Measurements from ENCODE around the gene SDSL. TPM values are rescaled to one million over a fixed set of nuclear protein-coding genes. Genes with fewer than 3 reads are reported as not detected.

Gene SDSL
- total RNA-seq, 4 donors from 2014 or later, result 0.48 to 3.1 (median 1.5) TPM; not detected in 1

GRCh38 chr12:113413488-113413939 is 8.7 kb upstream of the SDSL start:
- H3K27ac ChIP-seq, result no peak overlapping the region
- intact Hi-C loops (cut with DNase I), result no loop called here
- no peak overlapping the region for H3K4me3 ChIP-seq
- no peak for DNase-seq
- WGBS, 2 donors, result 61 to 62% methylated on average over 11 of the region's 11 CpGs
- peaks cover 0 to 32% (median 0%) of the 10 kb centered on the region in 4 donors for H3K27me3 ChIP-seq
- no peak for TF ChIP-seq CTCF (IDR thresholded peaks at IDR 0.05)
- no peak for TF ChIP-seq POLR2A (IDR thresholded peaks at IDR 0.05)
- no peaks in the 10 kb centered on the region for H3K36me3 ChIP-seq
- H3K4me1 ChIP-seq, result no peaks in the 10 kb centered on the region
- no peaks in the 10 kb centered on the region for H3K9me3 ChIP-seq

- H3K4me1 ChIP-seq, result no peaks in the 10 kb centered on the region
- no peak for DNase-seq
- peaks cover 0 to 28% (median 0%) of the 10 kb centered on the region in 4 donors for H3K27me3 ChIP-seq
- TF ChIP-seq POLR2A (IDR thresholded peaks at IDR 0.05) (no peak), CTCF (IDR thresholded peaks at IDR 0.05) (no peak)
- H3K36me3 ChIP-seq, result no peaks in the 10 kb centered on the region
- H3K9me3 ChIP-seq, result no peaks in the 10 kb centered on the region
- no peak overlapping the region for H3K27ac ChIP-seq
- intact Hi-C loops (cut with DNase I), result no loop called here
- WGBS, 2 donors, result 81 to 86% methylated on average over 9 of the region's 9 CpGs
- no peak overlapping the region for H3K4me3 ChIP-seq
Measured at GRCh38 chr12:113414519-113415038, 7.6 kb upstream of the SDSL start.

DNA sequence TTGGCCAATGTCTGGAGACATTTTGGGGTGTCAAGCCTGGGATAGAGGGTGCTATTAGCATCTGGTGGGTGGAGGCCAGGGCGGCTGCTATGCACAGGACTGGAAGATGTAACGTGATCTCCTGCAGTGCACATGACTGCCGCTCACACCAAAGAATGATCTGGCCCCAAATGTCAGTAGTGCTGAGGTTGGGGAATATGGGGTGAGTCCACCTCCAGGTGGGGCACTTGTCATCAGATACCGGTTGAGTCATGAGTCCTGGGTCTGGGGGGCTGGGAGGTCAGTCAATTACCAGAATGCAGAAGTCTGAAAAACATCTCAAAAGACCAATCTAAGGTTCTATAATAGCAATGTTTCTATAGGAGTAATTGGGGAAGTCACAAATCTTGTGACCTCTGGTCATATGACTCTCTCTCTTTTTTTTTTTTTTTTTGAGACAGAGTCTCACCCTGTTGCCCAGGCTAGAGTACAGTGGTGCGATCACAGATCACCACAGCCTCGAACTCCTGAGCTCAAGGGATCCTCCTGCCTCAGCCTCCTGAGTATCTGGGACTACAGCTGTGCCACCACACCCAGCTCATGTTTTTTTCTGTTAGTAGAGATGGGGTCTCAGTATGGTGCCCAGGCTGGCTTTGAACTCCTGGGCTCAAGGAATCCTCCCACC is 6.0 kb upstream of the SDSL start:
- no peak for TF ChIP-seq POLR2A (IDR thresholded peaks at IDR 0.05)
- no peak for TF ChIP-seq CTCF (IDR thresholded peaks at IDR 0.05)
- 43 to 59% methylated on average over 3 to 6 of the region's 6 CpGs for WGBS, 2 donors

GRCh38 chr12:113418213-113418879 is 3.8 kb upstream of the SDSL start:
- intact Hi-C loops (cut with DNase I), result no loop called here
- Histone ChIP-seq H3K27me3 (no peaks in the 10 kb centered on the region), H3K4me1 (peaks cover 8 to 23% (median 8%) of the 10 kb centered on the region in 3 donors), H3K4me3 (no peak overlapping the region), H3K36me3 (no peaks in the 10 kb centered on the region), H3K27ac (peak overlapping the region in 1 of 4 donors; percentile 49), H3K9me3 (no peaks in the 10 kb centered on the region)
- 38 to 41% methylated on average over 12 to 13 of the region's 13 CpGs for WGBS, 2 donors
- TF ChIP-seq POLR2A (IDR thresholded peaks at IDR 0.05) (no peak), CTCF (IDR thresholded peaks at IDR 0.05) (no peak)
- DNase-seq, result no peak

More for the DNA sequence above, 6.0 kb upstream of the SDSL start:
- H3K4me1 ChIP-seq, result peaks cover 0 to 2% (median 0%) of the 10 kb centered on the region in 3 donors
- no peak for DNase-seq
- peaks cover 0 to 17% (median 0%) of the 10 kb centered on the region in 4 donors for H3K27me3 ChIP-seq
- H3K36me3 ChIP-seq, result no peaks in the 10 kb centered on the region
- intact Hi-C loops (cut with DNase I), result no loop called here
- H3K9me3 ChIP-seq, result no peaks in the 10 kb centered on the region
- H3K4me3 ChIP-seq, result no peak overlapping the region
- H3K27ac ChIP-seq, result no peak overlapping the region

All from esophagus squamous epithelium (tissue), 5 donors.